ENCODE data around the gene WHRN.

DNA sequence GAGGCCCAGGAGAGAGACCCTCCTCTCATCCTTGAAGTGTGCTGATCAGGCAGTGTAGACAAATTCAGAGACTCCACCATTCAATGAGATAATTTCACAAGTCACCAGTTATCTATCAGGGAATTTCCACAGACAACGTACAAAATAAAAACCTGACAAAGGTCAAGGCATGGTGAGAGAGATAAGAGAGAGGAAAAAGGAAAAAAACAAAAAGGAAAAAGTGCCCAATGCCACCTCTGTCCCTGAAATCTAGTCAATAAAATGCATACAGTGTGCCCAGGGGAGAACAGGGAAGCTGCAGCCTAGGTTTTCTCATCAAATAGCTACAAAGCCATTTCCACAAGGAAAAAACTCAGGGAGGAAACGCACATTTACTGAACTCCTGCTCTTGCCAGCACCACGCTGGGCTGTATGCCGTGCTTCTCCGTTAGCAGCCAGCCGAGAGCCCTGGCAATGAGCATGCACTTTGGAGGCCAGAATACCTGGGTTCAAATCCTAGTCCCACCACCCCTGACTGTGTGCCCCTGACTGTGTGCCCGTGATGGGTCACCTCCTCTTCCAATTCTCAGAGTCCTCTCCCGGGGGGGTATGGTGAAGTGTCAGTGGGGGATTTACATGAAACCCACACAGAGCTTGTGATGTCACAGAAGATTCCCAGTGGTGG is 11.6 kb downstream of the WHRN start:
- TF ChIP-seq, protein P1, sequence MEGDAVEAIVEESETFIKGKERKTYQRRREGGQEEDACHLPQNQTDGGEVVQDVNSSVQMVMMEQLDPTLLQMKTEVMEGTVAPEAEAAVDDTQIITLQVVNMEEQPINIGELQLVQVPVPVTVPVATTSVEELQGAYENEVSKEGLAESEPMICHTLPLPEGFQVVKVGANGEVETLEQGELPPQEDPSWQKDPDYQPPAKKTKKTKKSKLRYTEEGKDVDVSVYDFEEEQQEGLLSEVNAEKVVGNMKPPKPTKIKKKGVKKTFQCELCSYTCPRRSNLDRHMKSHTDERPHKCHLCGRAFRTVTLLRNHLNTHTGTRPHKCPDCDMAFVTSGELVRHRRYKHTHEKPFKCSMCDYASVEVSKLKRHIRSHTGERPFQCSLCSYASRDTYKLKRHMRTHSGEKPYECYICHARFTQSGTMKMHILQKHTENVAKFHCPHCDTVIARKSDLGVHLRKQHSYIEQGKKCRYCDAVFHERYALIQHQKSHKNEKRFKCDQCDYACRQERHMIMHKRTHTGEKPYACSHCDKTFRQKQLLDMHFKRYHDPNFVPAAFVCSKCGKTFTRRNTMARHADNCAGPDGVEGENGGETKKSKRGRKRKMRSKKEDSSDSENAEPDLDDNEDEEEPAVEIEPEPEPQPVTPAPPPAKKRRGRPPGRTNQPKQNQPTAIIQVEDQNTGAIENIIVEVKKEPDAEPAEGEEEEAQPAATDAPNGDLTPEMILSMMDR (IDR thresholded peaks at IDR 0.05; ENCODE audit: insufficient read depth, low read length, poor library complexity, severe bottlenecking): no peak
- TF ChIP-seq EZH2phosphoT487 (conservative IDR thresholded peaks at IDR 0.05; ENCODE audit: low read length): no peak
